HepG2 (cell line): ENCODE results near the gene COQ3. TPM values are rescaled to one million over a fixed set of nuclear protein-coding genes. Genes with fewer than 3 reads are reported as not detected.

ENCODE experiments used
- CBX5 ChIP-seq: sonication (generic); formaldehyde crosslinking; IDR thresholded peaks from 2 replicates; pipeline ENCODE4 v1.4.0; 2020; ENCODE audit warnings: missing genetic modification reagents, borderline replicate concordance
- FOXA1 ChIP-seq, 2 experiments: fragments of 450-650 bp in 1 of 2; sonication (generic) in 1 of 2; formaldehyde crosslinking in 1 of 2; IDR thresholded peaks; 2 replicates each; pipeline versions ENCODE4 v1.4.0 to v1.6.1; 2016 to 2020; ENCODE audit warnings: missing genetic modification reagents in 1 of 2
- FOXO1 ChIP-seq: sonication (generic); formaldehyde crosslinking; IDR thresholded peaks from 2 replicates; pipeline ENCODE4 v1.4.0; 2020; ENCODE audit warnings: missing genetic modification reagents
- HDAC2 ChIP-seq: sonication (generic); formaldehyde crosslinking; IDR thresholded peaks from 2 replicates; pipeline ENCODE4 v1.4.0; 2020; ENCODE audit warnings: missing genetic modification reagents
- KIAA2018 ChIP-seq: sonication (generic); formaldehyde crosslinking; IDR thresholded peaks from 2 replicates; pipeline ENCODE4 v1.5.0; 2020; ENCODE audit warnings: mild to moderate bottlenecking, missing genetic modification reagents, borderline replicate concordance
- MAF1 ChIP-seq: sonication (generic); formaldehyde crosslinking; IDR thresholded peaks from 2 replicates; pipeline ENCODE4 v1.5.0; 2020; ENCODE audit warnings: missing genetic modification reagents, borderline replicate concordance
- MED1 ChIP-seq: sonication (generic); formaldehyde crosslinking; IDR thresholded peaks from 2 replicates; pipeline ENCODE4 v1.4.0; 2020; ENCODE audit warnings: missing genetic modification reagents
- PCBP1 ChIP-seq: fragments of 200-400 bp; formaldehyde crosslinking; IDR thresholded peaks from 2 replicates; pipeline ENCODE4 v1.6.1; 2017; ENCODE audit warnings: mild to moderate bottlenecking, low read depth, low read length, borderline replicate concordance
- TERF1 ChIP-seq: sonication (generic); formaldehyde crosslinking; IDR thresholded peaks from 2 replicates; pipeline ENCODE4 v1.8.0; 2022; ENCODE audit warnings: mild to moderate bottlenecking, missing genetic modification reagents, moderate library complexity
- TRIM22 ChIP-seq: fragments of 450-650 bp; IDR thresholded peaks from 2 replicates; pipeline ENCODE4 v1.6.1; 2017
- TSC22D2 ChIP-seq: sonication (generic); formaldehyde crosslinking; IDR thresholded peaks from 2 replicates; pipeline ENCODE4 v1.5.1; 2020; ENCODE audit warnings: missing genetic modification reagents, mild to moderate bottlenecking, borderline replicate concordance
- ZNF382 ChIP-seq: sonication (generic); formaldehyde crosslinking; IDR thresholded peaks from 2 replicates; pipeline ENCODE4 v1.5.0; 2020; ENCODE audit warnings: missing genetic modification reagents, mild to moderate bottlenecking, borderline replicate concordance
- ZNF552 ChIP-seq: sonication (generic); formaldehyde crosslinking; IDR thresholded peaks from 2 replicates; pipeline ENCODE4 v1.9.0; 2022; ENCODE audit warnings: missing genetic modification reagents, mild to moderate bottlenecking, borderline replicate concordance
- ZNF570 ChIP-seq: sonication (generic); formaldehyde crosslinking; IDR thresholded peaks from 2 replicates; pipeline ENCODE4 v1.4.0; 2020; ENCODE audit warnings: mild to moderate bottlenecking, missing genetic modification reagents, borderline replicate concordance
- ZNF576 ChIP-seq: sonication (generic); formaldehyde crosslinking; IDR thresholded peaks from 2 replicates; pipeline ENCODE4 v1.4.0; 2020; ENCODE audit warnings: mild to moderate bottlenecking, missing genetic modification reagents
- ZNF720 ChIP-seq: sonication (generic); formaldehyde crosslinking; IDR thresholded peaks from 2 replicates; pipeline ENCODE4 v1.4.0; 2020; ENCODE audit warnings: missing genetic modification reagents
- ZNF761 ChIP-seq: sonication (generic); formaldehyde crosslinking; conservative IDR thresholded peaks from 2 replicates; pipeline ENCODE4 v1.4.0; 2020; ENCODE audit warnings: mild to moderate bottlenecking, missing genetic modification reagents
- ZZZ3 ChIP-seq: sonication (generic); formaldehyde crosslinking; IDR thresholded peaks from 2 replicates; pipeline ENCODE4 v1.4.0; 2020; ENCODE audit warnings: missing genetic modification reagents, mild to moderate bottlenecking, borderline replicate concordance
- polyA plus RNA-seq, 8 experiments: library from polyadenylated mRNA; depleted of rRNA in 3 of 8; stranded (reverse) in 7 of 8; unstranded in 1 of 8; fragments of >200 nt; fragmentation: Illumina TruSeq in 4 of 8; extraction: Trizol in 4 of 8; gene quantifications; 2 replicates each; pipeline versions ENCODE4 v1.2.1 to v1.2.3, GENCODE V29; 2011 to 2016; ENCODE audit warnings: low read depth in 4 of 8, missing spikeins in 1 of 8, mixed read lengths in 1 of 8; ENCODE audit not compliant: insufficient read depth in 1 of 8
- total RNA-seq, 5 experiments: library from RNA; depleted of rRNA; stranded (reverse); fragments of >200 nt; fragmentation: Illumina TruSeq; extraction: Trizol; gene quantifications; 2 replicates each; pipeline ENCODE4 v1.2.3, GENCODE V29; 2016; ENCODE audit warnings: low read depth in 1 of 5

The COQ3 gene
- total and polyA plus RNA-seq, 2 of the 13 experiments (the other 11 are each of a cell fraction or from before 2014, with no cell fraction given): 5.3 to 20.5 TPM

- TF ChIP-seq MED1: peak; percentile 43; the same call in 1 of the 2 replicates
- TF ChIP-seq KIAA2018 (CRISPR knock-in tag): no peak
- no peak for TF ChIP-seq ZNF552
- no peak; the same call in 1 of the 2 replicates for TF ChIP-seq ZNF761 (CRISPR knock-in tag)
- TF ChIP-seq ZNF576: no peak
- TF ChIP-seq HDAC2 (CRISPR knock-in tag): no peak
- TF ChIP-seq MAF1 (CRISPR knock-in tag): no peak
- no peak for TF ChIP-seq TRIM22
- no peak for TF ChIP-seq PCBP1
- no peak for TF ChIP-seq CBX5 (CRISPR knock-in tag)
- TF ChIP-seq ZNF720 (CRISPR knock-in tag): no peak
- TF ChIP-seq ZNF382 (CRISPR knock-in tag): no peak
- TF ChIP-seq TERF1 (CRISPR knock-in tag): no peak
- TF ChIP-seq FOXA1 (IDR thresholded peaks at IDR 0.05): no peak
- no peak for TF ChIP-seq FOXA1 (CRISPR knock-in tag; IDR thresholded peaks at IDR 0.05)
- peak; percentile 49; the same call in 1 of the 2 replicates for TF ChIP-seq ZZZ3 (CRISPR knock-in tag)
- no peak for TF ChIP-seq TSC22D2 (CRISPR knock-in tag)
- no peak for TF ChIP-seq ZNF570 (CRISPR knock-in tag)
- TF ChIP-seq FOXO1 (CRISPR knock-in tag): no peak
Observed at GRCh38 chr6:99393698-99394531, at the start of gene COQ3 (continued).
